ACC112 (cell line): ENCODE results near the gene TMEM250.

Source experiments
- H2AFZ ChIP-seq: fragments of 200-600 bp; sonication (generic); one replicate; pipeline ENCODE4 v1.6.0; 2017; ENCODE audit warnings: antibody characterized with exemption, low read length; ENCODE audit not compliant: unreplicated experiment
- H3K27ac ChIP-seq: fragments of 200-600 bp; sonication (generic); 2 replicates; pipeline ENCODE4 v1.5.1; 2014; ENCODE audit warnings: low read depth, mild to moderate bottlenecking, antibody characterized with exemption, low read length, moderate library complexity
- H3K27me3 ChIP-seq: fragments of 200-600 bp; sonication (generic); 2 replicates; pipeline ENCODE4 v1.6.1; 2014; ENCODE audit warnings: mild to moderate bottlenecking, antibody characterized with exemption, low read length, moderate library complexity, mixed read lengths; ENCODE audit not compliant: insufficient read depth
- H3K36me3 ChIP-seq: fragments of 200-600 bp; sonication (generic); 2 replicates; pipeline ENCODE4 v1.6.1; 2016; ENCODE audit warnings: mild to moderate bottlenecking, antibody characterized with exemption, low read length, moderate library complexity, mixed read lengths; ENCODE audit not compliant: insufficient read depth
- H3K4me1 ChIP-seq: fragments of 200-600 bp; sonication (generic); one replicate; pipeline ENCODE4 v1.6.1; 2016; ENCODE audit warnings: low read length, mixed read lengths; ENCODE audit not compliant: insufficient read depth, unreplicated experiment, control insufficient read depth
- H3K4me3 ChIP-seq: fragments of 200-600 bp; sonication (generic); 2 replicates; pipeline ENCODE4 v1.5.1; 2014; ENCODE audit warnings: mild to moderate bottlenecking, low read depth, low read length
- H3K79me2 ChIP-seq: fragments of 200-600 bp; sonication (generic); one replicate; pipeline ENCODE4 v1.6.0; 2016; ENCODE audit warnings: low read length; ENCODE audit not compliant: control insufficient read depth, unreplicated experiment, insufficient read depth

Gene TMEM250, protein sequence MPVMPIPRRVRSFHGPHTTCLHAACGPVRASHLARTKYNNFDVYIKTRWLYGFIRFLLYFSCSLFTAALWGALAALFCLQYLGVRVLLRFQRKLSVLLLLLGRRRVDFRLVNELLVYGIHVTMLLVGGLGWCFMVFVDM

DNA sequence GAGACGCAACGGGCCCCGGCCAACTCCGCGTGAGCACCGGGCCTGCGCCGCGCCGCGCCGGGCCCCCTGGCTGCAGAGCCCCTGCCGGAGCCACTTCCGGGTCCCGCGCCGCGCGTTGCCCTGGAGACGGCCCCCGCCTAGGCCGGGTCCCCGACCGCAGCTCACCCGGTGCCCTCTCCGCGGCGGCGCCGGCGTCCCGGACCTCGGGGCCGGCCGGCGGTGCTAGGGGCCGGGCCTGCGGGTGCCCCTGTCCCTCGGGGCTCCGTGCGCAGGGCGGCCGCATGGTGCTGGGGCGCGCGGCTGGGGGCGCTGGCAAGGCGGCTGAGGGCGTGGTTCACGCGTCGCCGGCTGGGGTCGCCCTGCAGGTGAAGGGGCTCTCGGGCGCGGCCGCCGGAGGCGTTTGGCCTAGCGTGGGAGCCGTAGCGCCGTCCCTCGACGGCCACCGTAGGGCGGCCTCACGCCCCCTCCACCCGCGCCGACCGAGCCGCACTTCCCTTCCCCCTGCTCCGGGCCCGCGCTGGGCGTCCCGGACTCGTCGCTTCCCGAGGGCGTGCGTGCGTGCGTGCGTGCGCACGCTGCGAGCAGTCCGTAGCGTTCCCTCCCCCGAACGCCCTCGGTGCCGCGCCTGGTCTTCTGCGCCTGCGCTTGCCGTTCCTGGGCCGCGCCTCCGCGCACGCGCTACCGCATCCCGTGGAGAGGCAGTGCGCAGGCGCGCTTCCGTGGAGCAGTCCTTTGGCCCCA, at the start of gene TMEM250:
Gene TMEM250 (minus strand): TSS at position 556 of the 741 bp plus-strand sequence. CDS start 1,975 bp downstream, outside the sequence.
- Histone ChIP-seq H3K4me3 (peak within 1 kb of the TSS; percentile 78), H3K79me2 (peaks cover 14% of the 10 kb centered on the region), H3K4me1 (peaks cover 5% of the 10 kb centered on the region), H2AFZ (peak within 1 kb of the TSS; percentile 88), H3K27me3 (no peaks in the 10 kb centered on the region), H3K27ac (peak within 1 kb of the TSS; percentile 33), H3K36me3 (no peaks in the 10 kb centered on the region)

DNA sequence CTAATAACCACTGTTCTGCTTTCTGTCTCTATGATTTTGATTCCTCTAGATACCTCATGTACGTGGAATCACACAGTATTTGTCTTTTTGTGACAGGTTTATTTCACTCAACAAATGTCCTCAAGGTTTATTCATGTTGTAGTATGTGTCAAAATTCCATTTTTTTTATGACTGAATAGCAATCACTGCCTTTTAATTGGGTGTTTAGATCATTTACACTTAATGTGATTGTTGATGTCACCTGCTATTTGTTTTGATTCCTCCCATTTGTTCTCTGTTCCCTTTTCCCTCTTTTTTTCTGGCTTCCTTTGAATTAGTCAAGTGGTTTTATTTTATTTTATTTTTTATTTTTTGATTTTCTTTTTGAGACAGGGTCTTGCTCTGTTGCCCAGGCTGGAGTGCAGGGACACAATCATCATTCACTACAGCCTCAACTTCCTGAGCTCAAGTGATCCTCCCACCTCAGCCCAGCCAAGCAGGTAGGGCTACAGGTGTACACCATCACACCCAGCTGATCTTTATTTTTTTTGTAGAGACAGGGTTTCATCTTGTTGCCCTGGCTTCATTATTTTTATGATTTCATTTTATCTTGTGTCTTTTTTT, 44.7 kb upstream of the TMEM250 start:
- H3K4me1 ChIP-seq: no peaks in the 10 kb centered on the region
- no peak overlapping the region for H3K4me3 ChIP-seq
- peaks cover 13% of the 10 kb centered on the region for H3K27me3 ChIP-seq
- no peaks in the 10 kb centered on the region for H3K36me3 ChIP-seq
- H3K27ac ChIP-seq: no peak overlapping the region
- no peaks in the 10 kb centered on the region for H3K79me2 ChIP-seq
- no peak overlapping the region for H2AFZ ChIP-seq

DNA sequence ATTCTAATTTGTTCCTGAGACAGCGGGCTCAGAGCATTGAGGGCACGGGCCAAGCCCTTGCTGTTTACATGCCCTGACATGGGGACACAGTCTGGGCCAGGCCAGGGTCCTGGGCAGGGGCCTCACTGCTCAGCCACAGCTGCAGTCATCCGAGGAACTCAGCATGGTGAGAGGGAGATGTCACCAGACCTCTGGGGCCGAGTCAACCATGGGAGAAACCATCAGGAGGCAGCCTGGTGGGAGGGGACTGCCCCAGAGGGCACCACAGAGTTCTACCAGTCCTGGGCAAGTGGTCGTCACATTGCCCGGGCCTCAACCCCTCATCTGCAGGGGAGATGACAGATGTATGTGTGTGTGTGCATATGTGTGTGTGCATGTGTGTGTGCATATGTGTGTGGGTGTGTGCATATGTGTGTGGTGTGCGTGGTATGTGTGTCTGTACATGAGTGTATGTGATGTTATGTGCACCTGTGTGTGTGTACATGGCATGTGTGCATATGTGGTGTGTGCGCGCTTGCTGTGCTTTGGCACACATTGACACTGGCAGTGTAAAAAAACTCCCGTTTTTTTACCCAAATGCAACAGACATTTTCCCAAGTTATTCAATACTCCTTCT, 42.4 kb upstream of the TMEM250 start:
- Histone ChIP-seq H3K27ac (no peak overlapping the region), H3K4me1 (peaks cover 3% of the 10 kb centered on the region), H3K27me3 (peaks cover 19% of the 10 kb centered on the region), H3K4me3 (no peak overlapping the region), H2AFZ (no peak overlapping the region), H3K36me3 (no peaks in the 10 kb centered on the region), H3K79me2 (no peaks in the 10 kb centered on the region)

DNA sequence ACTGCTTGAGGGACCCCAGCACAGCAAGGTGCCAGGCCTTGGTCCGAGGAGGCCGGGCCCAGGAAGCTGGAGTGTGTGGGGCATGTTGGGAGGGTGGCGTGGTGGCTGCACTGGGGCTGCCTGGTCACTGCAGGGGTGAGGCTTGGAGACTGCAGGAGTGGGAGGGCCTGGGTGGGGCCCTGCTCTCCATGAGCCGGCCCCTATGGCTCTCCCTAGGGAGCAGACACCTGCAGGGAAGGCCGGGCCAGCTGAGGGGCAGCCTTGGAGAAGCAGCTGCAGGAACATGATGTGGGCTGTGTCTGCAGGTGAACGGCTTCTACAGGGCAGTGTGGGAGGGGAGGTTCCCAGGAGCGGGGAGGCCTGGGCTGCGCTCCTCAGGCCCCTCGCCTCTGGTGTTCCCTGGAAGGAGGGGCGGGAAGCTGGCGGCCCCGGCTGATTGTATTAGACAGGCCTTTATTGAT, 41.7 kb upstream of the TMEM250 start:
- Histone ChIP-seq H3K79me2 (no peaks in the 10 kb centered on the region), H3K27ac (no peak overlapping the region), H3K27me3 (peaks cover 16% of the 10 kb centered on the region), H3K4me3 (no peak overlapping the region), H3K36me3 (no peaks in the 10 kb centered on the region), H2AFZ (no peak overlapping the region), H3K4me1 (peaks cover 3% of the 10 kb centered on the region)

DNA sequence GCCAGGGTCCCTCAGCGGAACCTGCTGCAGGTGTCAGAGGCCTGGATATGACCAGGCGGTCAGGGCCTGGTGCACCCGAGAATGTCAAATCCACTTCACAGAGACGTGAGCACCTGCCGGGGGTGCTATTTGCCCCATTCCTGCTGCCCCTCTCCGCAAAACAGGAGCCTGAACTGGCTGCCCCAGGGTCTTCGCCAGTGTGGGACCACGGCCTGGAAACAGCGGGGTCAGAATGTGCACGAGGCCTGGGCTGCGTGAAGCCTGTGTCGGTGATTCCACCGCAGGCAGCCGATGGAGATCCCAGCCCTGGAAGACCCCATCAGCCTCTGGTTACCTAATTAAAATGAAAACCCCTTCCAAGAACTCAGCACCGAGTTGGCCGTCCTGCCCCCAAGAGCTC, 41.2 kb upstream of the TMEM250 start:
- Histone ChIP-seq H3K4me3 (no peak overlapping the region), H2AFZ (no peak overlapping the region), H3K27ac (no peak overlapping the region), H3K79me2 (no peaks in the 10 kb centered on the region), H3K27me3 (peaks cover 16% of the 10 kb centered on the region), H3K4me1 (peaks cover 3% of the 10 kb centered on the region), H3K36me3 (no peaks in the 10 kb centered on the region)

DNA sequence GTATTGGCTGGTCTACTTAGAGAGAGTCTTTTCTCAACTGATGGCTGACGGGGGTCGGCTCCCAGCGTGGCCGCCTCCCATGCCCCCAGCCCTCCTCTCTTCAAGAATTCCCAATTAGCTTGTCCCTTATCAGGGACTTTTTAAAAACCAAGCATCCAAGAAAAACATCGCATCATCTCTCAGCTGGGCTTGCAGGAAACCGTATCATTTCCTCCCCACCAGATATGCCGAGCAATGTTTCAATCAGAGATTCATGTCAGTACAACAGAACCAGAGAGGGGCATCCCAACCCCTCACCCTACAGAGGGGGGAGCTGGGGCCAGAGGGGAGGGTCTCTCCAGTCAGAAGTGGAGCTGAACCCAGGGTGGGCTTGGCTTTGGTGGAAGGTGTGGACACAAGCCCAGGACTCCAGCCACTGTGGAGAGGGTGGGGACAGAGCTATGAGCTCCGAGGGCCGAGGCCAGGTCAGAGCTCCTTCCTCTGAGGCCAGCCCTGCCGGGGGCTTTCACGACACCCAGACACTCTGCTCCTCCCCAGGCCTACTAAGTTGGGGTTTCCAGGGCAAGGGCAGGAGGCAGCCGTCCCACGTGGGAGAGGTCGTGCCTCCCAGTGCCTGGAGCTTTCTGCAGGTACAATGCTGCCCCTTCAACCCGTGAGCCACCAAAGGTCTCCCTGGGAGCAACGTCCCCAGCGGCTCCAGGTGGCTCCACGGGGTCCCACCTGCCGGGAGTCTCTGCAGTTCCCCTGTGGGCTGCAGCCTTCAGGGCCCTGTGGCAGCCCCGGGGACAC, 39.0 kb upstream of the TMEM250 start:
- H3K4me1 ChIP-seq: peaks cover 3% of the 10 kb centered on the region
- H3K36me3 ChIP-seq: no peaks in the 10 kb centered on the region
- no peaks in the 10 kb centered on the region for H3K79me2 ChIP-seq
- no peak overlapping the region for H3K27ac ChIP-seq
- peaks cover 14% of the 10 kb centered on the region for H3K27me3 ChIP-seq
- no peak overlapping the region for H2AFZ ChIP-seq
- no peak overlapping the region for H3K4me3 ChIP-seq

DNA sequence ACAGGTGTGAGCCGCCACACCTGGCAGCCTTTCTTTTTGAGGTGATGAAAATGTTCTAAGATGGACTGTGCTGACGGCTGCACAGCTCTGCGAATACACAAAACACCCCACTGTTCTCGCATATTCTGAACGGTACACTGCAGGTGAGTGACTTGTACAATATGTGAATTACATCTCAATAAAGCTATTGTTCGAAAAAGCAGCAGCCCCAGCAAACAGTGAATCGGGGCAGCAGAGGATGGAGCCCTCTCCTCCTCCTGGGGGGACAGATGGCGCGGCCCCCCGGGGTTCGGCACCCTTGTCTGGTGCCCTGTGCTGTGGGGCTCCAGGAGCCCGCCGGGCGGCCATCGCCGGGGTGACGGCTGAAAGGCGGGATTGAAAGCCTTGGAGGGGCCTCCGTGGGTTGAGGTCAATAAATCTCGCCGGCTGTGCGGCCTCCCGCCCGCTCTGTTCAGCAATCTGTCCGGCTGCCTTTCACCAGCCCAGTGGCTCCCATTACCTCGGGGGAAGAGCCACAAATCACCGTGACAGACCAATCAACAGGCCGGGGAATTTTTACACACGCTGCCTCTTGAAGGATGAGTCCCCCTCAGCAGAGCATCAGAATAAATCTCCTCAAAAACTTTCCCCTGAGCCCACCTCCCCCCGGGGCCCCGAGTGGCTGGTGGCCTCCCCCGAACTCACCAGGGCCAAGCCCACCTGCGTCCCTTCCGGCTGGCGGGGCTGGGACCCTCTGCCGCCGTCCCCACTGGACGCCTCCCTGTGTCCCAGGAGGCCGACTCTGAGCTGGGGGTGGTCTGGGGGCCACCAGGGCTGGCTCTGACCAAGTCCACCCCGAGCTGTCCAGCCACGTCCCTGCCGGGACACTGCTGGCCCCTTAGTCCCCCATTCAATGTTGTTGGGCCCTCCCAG, 37.8 kb upstream of the TMEM250 start:
- Histone ChIP-seq H2AFZ (no peak overlapping the region), H3K27ac (no peak overlapping the region), H3K79me2 (no peaks in the 10 kb centered on the region)

DNA sequence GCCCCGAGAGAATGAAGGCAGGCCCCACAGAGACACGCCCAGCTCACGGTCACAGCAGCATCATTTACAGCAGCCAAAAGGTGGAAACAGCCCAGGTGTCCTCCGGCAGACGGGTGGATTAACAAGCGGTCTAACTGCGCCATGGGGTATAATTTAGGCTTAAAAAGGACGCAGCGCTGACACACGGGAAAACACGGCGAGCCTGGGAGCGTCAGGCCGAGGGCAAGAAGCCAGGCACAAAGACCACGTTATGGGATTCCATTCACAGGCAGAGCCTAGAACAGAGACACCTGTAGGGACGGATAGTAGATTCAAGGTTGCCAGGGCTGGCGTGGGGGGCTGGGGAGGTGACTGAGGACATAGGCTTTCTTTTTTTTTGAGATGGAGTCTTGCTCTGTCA, 36.9 kb upstream of the TMEM250 start:
- H3K79me2 ChIP-seq: no peaks in the 10 kb centered on the region
- no peak overlapping the region for H2AFZ ChIP-seq
- H3K27me3 ChIP-seq: peaks cover 14% of the 10 kb centered on the region
- H3K4me3 ChIP-seq: no peak overlapping the region
- no peaks in the 10 kb centered on the region for H3K36me3 ChIP-seq
- H3K27ac ChIP-seq: no peak overlapping the region
- H3K4me1 ChIP-seq: peaks cover 3% of the 10 kb centered on the region

More for the DNA sequence above, 37.8 kb upstream of the TMEM250 start:
- Histone ChIP-seq H3K36me3 (no peaks in the 10 kb centered on the region), H3K27me3 (peaks cover 14% of the 10 kb centered on the region), H3K4me1 (peaks cover 3% of the 10 kb centered on the region), H3K4me3 (no peak overlapping the region)

DNA sequence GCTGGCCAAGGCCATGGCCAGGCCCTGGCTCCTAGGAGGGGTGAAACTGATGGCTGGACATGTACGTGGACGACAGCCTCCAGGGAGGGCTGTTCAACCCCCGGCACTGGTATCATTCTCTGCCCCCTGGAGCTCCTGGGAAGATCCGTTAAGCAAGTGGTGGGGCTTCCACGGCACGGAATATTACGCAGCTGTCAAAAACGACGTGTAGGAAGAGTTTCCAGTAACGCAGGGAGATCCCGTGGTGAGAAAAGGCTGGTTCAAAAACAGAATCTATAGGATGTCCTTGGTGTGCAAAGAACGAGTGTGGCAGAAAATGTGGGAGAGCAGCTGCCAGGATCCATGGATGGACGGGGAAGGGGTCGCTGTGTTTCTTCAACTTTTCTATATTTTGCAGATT, 36.3 kb upstream of the TMEM250 start:
- Histone ChIP-seq H3K36me3 (no peaks in the 10 kb centered on the region), H3K4me1 (peaks cover 3% of the 10 kb centered on the region), H3K27me3 (peaks cover 14% of the 10 kb centered on the region), H2AFZ (no peak overlapping the region), H3K27ac (no peak overlapping the region), H3K79me2 (no peaks in the 10 kb centered on the region), H3K4me3 (no peak overlapping the region)
